Testis (tissue), 2 donors: Measurements from ENCODE around the gene ABHD15.

Experiments
- CTCF ChIP-seq, 3 experiments: fragments of 450-650 bp in 2 of 3; fragments of 200-600 bp in 1 of 3; sonication (generic) in 1 of 3; IDR thresholded peaks; one replicate each; pipeline ENCODE4 v1.5.1; 2016 to 2019; ENCODE audit warnings: antibody characterized with exemption in 3 of 3, mild to moderate bottlenecking in 2 of 3, moderate library complexity in 1 of 3
- POLR2A ChIP-seq: fragments of 450-650 bp; IDR thresholded peaks from one replicate; pipeline ENCODE4 v1.6.1; 2017; ENCODE audit warnings: antibody characterized with exemption, mild to moderate bottlenecking, moderate library complexity

GRCh38 chr17:29570521-29570920, 3.7 kb upstream of the ABHD15 start:
- TF ChIP-seq CTCF (IDR thresholded peaks at IDR 0.05) (no peak), POLR2A (no peak)
